H1 (cell line): ENCODE results near the gene SPEF2.

Experiments used
- ATF2 ChIP-seq: IDR thresholded peaks from 2 replicates; pipeline ENCODE4 v1.6.1; 2012; ENCODE audit warnings: low read length, inconsistent platforms
- BACH1 ChIP-seq: IDR thresholded peaks from 2 replicates; pipeline ENCODE4 v1.6.1; 2012; ENCODE audit warnings: low read length, improper control_type of control experiment
- EP300 ChIP-seq, 2 experiments: IDR thresholded peaks; 1 replicate in 1 of 2; 2 replicates in 1 of 2; pipeline ENCODE4 v1.6.1; 2011 to 2012; ENCODE audit warnings: low read depth in 2 of 2, low read length in 2 of 2, mild to moderate bottlenecking in 2 of 2, borderline replicate concordance in 1 of 2, inconsistent platforms in 1 of 2, moderate library complexity in 1 of 2
- EZH2 ChIP-seq: fragments of 200-600 bp; sonication (generic); IDR thresholded peaks from 2 replicates; pipeline ENCODE4 v1.7.1; 2012; ENCODE audit warnings: low read depth, mild to moderate bottlenecking, moderate library complexity, low read length, inconsistent platforms; ENCODE audit not compliant: severe bottlenecking
- GABPA ChIP-seq: IDR thresholded peaks from 2 replicates; pipeline ENCODE4 v1.6.1; 2011; ENCODE audit warnings: mild to moderate bottlenecking, low read length, moderate library complexity, borderline replicate concordance; ENCODE audit not compliant: insufficient read depth
- MAX ChIP-seq: IDR thresholded peaks from 2 replicates; pipeline ENCODE4 v1.6.1; 2012; ENCODE audit warnings: inconsistent platforms
- POLR2A ChIP-seq, 2 experiments: IDR thresholded peaks; 1 replicate in 1 of 2; 2 replicates in 1 of 2; pipeline ENCODE4 v1.6.1; 2011; ENCODE audit warnings: low read depth in 2 of 2, low read length in 2 of 2, mild to moderate bottlenecking in 2 of 2; ENCODE audit errors: control extremely low read depth in 1 of 2
- POLR2AphosphoS5 ChIP-seq: IDR thresholded peaks from 2 replicates; pipeline ENCODE4 v1.6.1; 2011; ENCODE audit warnings: low read depth, low read length
- SIX5 ChIP-seq: IDR thresholded peaks from 2 replicates; pipeline ENCODE4 v1.6.1; 2011; ENCODE audit warnings: mild to moderate bottlenecking, low read depth, low read length
- TAF1 ChIP-seq: IDR thresholded peaks from 2 replicates; pipeline ENCODE4 v1.6.1; 2011; ENCODE audit warnings: mild to moderate bottlenecking, low read depth, low read length
- USF2 ChIP-seq: IDR thresholded peaks from 2 replicates; pipeline ENCODE4 v1.6.1; 2011; ENCODE audit warnings: low read length, improper control_type of control experiment
- TF ChIP-seq, protein P1 (sequence below), 3 experiments: IDR thresholded peaks; 1 replicate in 2 of 3; 2 replicates in 1 of 3; pipeline versions ENCODE4 v1.5.1 to v1.6.1; 2011; ENCODE audit warnings: low read length in 3 of 3, mild to moderate bottlenecking in 3 of 3, inconsistent platforms in 2 of 3, low read depth in 1 of 3, moderate library complexity in 1 of 3; ENCODE audit not compliant: insufficient read depth in 1 of 3; ENCODE audit errors: control extremely low read depth in 1 of 3
- TF ChIP-seq, protein P2 (sequence below): IDR thresholded peaks from 2 replicates; pipeline ENCODE4 v1.6.1; 2011; ENCODE audit warnings: low read depth, mild to moderate bottlenecking, low read length; ENCODE audit not compliant: insufficient read depth

DNA sequence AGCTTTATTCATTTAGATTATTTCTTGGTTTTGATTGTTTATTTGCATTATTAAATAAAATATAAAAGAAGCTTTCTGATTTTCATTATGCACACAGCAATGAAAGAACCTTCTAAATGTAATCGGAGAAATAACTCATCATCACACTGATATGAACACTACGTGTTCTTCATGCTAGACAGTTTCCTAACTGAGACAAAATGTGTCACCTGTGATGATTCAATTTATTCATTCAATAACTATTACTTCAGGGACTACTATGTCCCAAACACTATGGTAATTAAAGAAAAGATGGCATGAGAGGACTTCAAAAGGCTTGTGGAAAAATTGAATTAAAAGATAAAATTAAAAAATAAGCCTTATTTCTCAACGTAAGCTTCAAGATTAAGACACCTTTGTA is 118.1 kb downstream of the SPEF2 start:
- no peak for TF ChIP-seq POLR2A (IDR thresholded peaks at IDR 0.05; ENCODE audit: control extremely low read depth in 1 of 2, low read depth in 2 of 2, low read length in 2 of 2)
- TF ChIP-seq, protein P1, sequence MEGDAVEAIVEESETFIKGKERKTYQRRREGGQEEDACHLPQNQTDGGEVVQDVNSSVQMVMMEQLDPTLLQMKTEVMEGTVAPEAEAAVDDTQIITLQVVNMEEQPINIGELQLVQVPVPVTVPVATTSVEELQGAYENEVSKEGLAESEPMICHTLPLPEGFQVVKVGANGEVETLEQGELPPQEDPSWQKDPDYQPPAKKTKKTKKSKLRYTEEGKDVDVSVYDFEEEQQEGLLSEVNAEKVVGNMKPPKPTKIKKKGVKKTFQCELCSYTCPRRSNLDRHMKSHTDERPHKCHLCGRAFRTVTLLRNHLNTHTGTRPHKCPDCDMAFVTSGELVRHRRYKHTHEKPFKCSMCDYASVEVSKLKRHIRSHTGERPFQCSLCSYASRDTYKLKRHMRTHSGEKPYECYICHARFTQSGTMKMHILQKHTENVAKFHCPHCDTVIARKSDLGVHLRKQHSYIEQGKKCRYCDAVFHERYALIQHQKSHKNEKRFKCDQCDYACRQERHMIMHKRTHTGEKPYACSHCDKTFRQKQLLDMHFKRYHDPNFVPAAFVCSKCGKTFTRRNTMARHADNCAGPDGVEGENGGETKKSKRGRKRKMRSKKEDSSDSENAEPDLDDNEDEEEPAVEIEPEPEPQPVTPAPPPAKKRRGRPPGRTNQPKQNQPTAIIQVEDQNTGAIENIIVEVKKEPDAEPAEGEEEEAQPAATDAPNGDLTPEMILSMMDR (IDR thresholded peaks at IDR 0.05; ENCODE audit: control extremely low read depth in 1 of 3, insufficient read depth in 1 of 3, low read depth in 1 of 3, low read length in 3 of 3): no peak
- TF ChIP-seq EZH2: no peak
- no peak for TF ChIP-seq MAX
- no peak for TF ChIP-seq EP300 (IDR thresholded peaks at IDR 0.05; ENCODE audit: borderline replicate concordance in 1 of 2, low read depth in 2 of 2, low read length in 2 of 2)
- no peak for TF ChIP-seq ATF2
- TF ChIP-seq, protein P2, sequence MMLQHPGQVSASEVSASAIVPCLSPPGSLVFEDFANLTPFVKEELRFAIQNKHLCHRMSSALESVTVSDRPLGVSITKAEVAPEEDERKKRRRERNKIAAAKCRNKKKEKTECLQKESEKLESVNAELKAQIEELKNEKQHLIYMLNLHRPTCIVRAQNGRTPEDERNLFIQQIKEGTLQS: no peak
- TF ChIP-seq TAF1: no peak
- no peak for TF ChIP-seq GABPA
- TF ChIP-seq POLR2AphosphoS5: no peak
- TF ChIP-seq USF2: no peak
- TF ChIP-seq SIX5: no peak
- TF ChIP-seq BACH1: no peak
